Neural progenitor cell (in vitro differentiated cells): ENCODE results near the gene DAAM2. TPM values are rescaled to one million over a fixed set of nuclear protein-coding genes. Genes with fewer than 3 reads are reported as not detected.
A peak's percentile ranks its signal among the peaks of the same experiment; 100 is the strongest.

Source experiments
- DNase-seq: peaks from one replicate; pipeline ENCODE4 v3.0.0-alpha.2; 2016; ENCODE audit warnings: low spot score
- H2AFZ ChIP-seq: fragments of 200-600 bp; sonication (generic); replicated peaks from 2 replicates; pipeline ENCODE4 v1.6.1; 2016; ENCODE audit warnings: antibody characterized with exemption
- H3F3A ChIP-seq: fragments of 200-600 bp; sonication (generic); 2 replicates; pipeline ENCODE4 v1.6.1; 2016; ENCODE audit warnings: antibody characterized with exemption, low read depth
- H3K27ac ChIP-seq: fragments of 200-600 bp; sonication (generic); 2 replicates; pipeline ENCODE4 v1.5.1; 2016; ENCODE audit warnings: mild to moderate bottlenecking
- H3K27me3 ChIP-seq: fragments of 200-600 bp; sonication (generic); 2 replicates; pipeline ENCODE4 v1.6.1; 2016; ENCODE audit warnings: mild to moderate bottlenecking, moderate library complexity
- H3K36me3 ChIP-seq: fragments of 200-600 bp; sonication (generic); 2 replicates; pipeline ENCODE4 v1.5.1; 2016
- H3K4me1 ChIP-seq: fragments of 200-600 bp; sonication (generic); 2 replicates; pipeline ENCODE4 v1.6.1; 2016; ENCODE audit warnings: mixed run types
- H3K4me2 ChIP-seq: fragments of 200-600 bp; sonication (generic); 2 replicates; pipeline ENCODE4 v1.6.1; 2016
- H3K4me3 ChIP-seq: fragments of 200-600 bp; sonication (generic); 2 replicates; pipeline ENCODE4 v1.5.1; 2016
- H3K79me2 ChIP-seq: fragments of 200-600 bp; sonication (generic); 2 replicates; pipeline ENCODE4 v1.6.1; 2016; ENCODE audit warnings: low read depth
- H3K9ac ChIP-seq: fragments of 200-600 bp; sonication (generic); 2 replicates; pipeline ENCODE4 v1.6.1; 2016
- H3K9me3 ChIP-seq: fragments of 200-600 bp; sonication (generic); 2 replicates; pipeline ENCODE4 v1.5.1; 2016; ENCODE audit warnings: low read depth
- H4K20me1 ChIP-seq: fragments of 200-600 bp; sonication (generic); 2 replicates; pipeline ENCODE4 v1.6.1; 2016; ENCODE audit warnings: low read depth
- H3K27ac Mint-ChIP-seq: 3 replicates; pipeline ENCODE4 v1.8.0; 2021; ENCODE audit warnings: mixed read lengths
- H3K27me3 Mint-ChIP-seq: 2 replicates; pipeline ENCODE4 v1.8.0; 2022; ENCODE audit warnings: low read depth, mild to moderate bottlenecking, inconsistent platforms, moderate library complexity, mixed read lengths; ENCODE audit not compliant: insufficient read depth
- H3K36me3 Mint-ChIP-seq: 3 replicates; pipeline ENCODE4 v1.8.0; 2021; ENCODE audit warnings: mixed read lengths
- H3K4me1 Mint-ChIP-seq: 3 replicates; pipeline ENCODE4 v1.8.0; 2021; ENCODE audit warnings: mixed read lengths
- H3K4me3 Mint-ChIP-seq: 3 replicates; pipeline ENCODE4 v1.8.0; 2021; ENCODE audit warnings: mild to moderate bottlenecking, moderate library complexity, mixed read lengths
- H3K9me3 Mint-ChIP-seq: 3 replicates; pipeline ENCODE4 v1.8.0; 2020; ENCODE audit warnings: mixed read lengths
- CTCF ChIP-seq: fragments of 200-600 bp; sonication (generic); IDR thresholded peaks from 2 replicates; pipeline ENCODE4 v1.5.1; 2017; ENCODE audit warnings: antibody characterized with exemption, mild to moderate bottlenecking
- EZH2 ChIP-seq: fragments of 200-600 bp; sonication (generic); IDR thresholded peaks from 2 replicates; pipeline ENCODE4 v1.6.1; 2017; ENCODE audit warnings: antibody characterized with exemption, mild to moderate bottlenecking, moderate library complexity
- EZH2phosphoT487 ChIP-seq: fragments of 200-600 bp; sonication (generic); IDR thresholded peaks from 2 replicates; pipeline ENCODE4 v1.6.1; 2017; ENCODE audit warnings: antibody characterized with exemption
- total RNA-seq: library from RNA; depleted of rRNA; stranded (reverse); fragments of >200 nt; gene quantifications from 2 replicates; pipeline ENCODE4 v1.2.3, GENCODE V29; 2015; ENCODE audit warnings: low replicate concordance

DAAM2 gene
- total RNA-seq, 1 donor from 2014 or later: 2.1 TPM

GRCh38 chr6:39841291-39841690 is 49.1 kb downstream of the DAAM2 start:
- Histone ChIP-seq H3K27me3 (no peaks in the 10 kb centered on the region), H4K20me1 (no peaks in the 10 kb centered on the region), H3F3A (no peaks in the 10 kb centered on the region), H3K4me3 (no peak overlapping the region), H3K9me3 (no peaks in the 10 kb centered on the region), H3K9ac (no peak overlapping the region), H3K36me3 (no peaks in the 10 kb centered on the region), H2AFZ (peak overlapping the region; percentile 58), H3K4me2 (peak overlapping the region; percentile 18), H3K27ac (no peak overlapping the region), H3K79me2 (no peaks in the 10 kb centered on the region), H3K4me1 (peaks cover 8% of the 10 kb centered on the region)
- H3K27me3 Mint-ChIP-seq: no peaks in the 10 kb centered on the region
- TF ChIP-seq EZH2 (no peak), EZH2phosphoT487 (no peak), CTCF (no peak)
- H3K27ac Mint-ChIP-seq: no peak overlapping the region
- H3K36me3 Mint-ChIP-seq: no peaks in the 10 kb centered on the region
- peaks cover 8% of the 10 kb centered on the region for H3K4me1 Mint-ChIP-seq
- no peak overlapping the region for H3K4me3 Mint-ChIP-seq
- peak; percentile 26 for DNase-seq
- H3K9me3 Mint-ChIP-seq: no peaks in the 10 kb centered on the region

GRCh38 chr6:39841923-39842322 is 49.7 kb downstream of the DAAM2 start:
- no peak for DNase-seq
- H3K4me1 Mint-ChIP-seq: peaks cover 8% of the 10 kb centered on the region
- Histone ChIP-seq H2AFZ (peak overlapping the region; percentile 58), H3K27me3 (no peaks in the 10 kb centered on the region), H4K20me1 (no peaks in the 10 kb centered on the region), H3K27ac (no peak overlapping the region), H3K4me3 (no peak overlapping the region), H3F3A (no peaks in the 10 kb centered on the region), H3K79me2 (no peaks in the 10 kb centered on the region), H3K9ac (no peak overlapping the region), H3K9me3 (no peaks in the 10 kb centered on the region), H3K36me3 (no peaks in the 10 kb centered on the region), H3K4me1 (peaks cover 8% of the 10 kb centered on the region), H3K4me2 (peak overlapping the region; percentile 18)
- TF ChIP-seq CTCF: no peak
- no peak for TF ChIP-seq EZH2
- TF ChIP-seq EZH2phosphoT487: no peak
- H3K27ac Mint-ChIP-seq: no peak overlapping the region
- no peaks in the 10 kb centered on the region for H3K9me3 Mint-ChIP-seq
- H3K27me3 Mint-ChIP-seq: no peaks in the 10 kb centered on the region
- no peak overlapping the region for H3K4me3 Mint-ChIP-seq
- no peaks in the 10 kb centered on the region for H3K36me3 Mint-ChIP-seq

GRCh38 chr6:39843305-39844020 is 51.3 kb downstream of the DAAM2 start:
- TF ChIP-seq CTCF (no peak), EZH2 (no peak), EZH2phosphoT487 (no peak)
- H3K9me3 ChIP-seq: no peaks in the 10 kb centered on the region
- H2AFZ ChIP-seq: no peak overlapping the region
- no peaks in the 10 kb centered on the region for H3K27me3 ChIP-seq
- no peak overlapping the region for H3K4me3 ChIP-seq
- no peak overlapping the region for H3K9ac ChIP-seq
- H3K4me3 Mint-ChIP-seq: no peak overlapping the region
- no peak overlapping the region for H3K27ac Mint-ChIP-seq
- H3K4me1 ChIP-seq: peaks cover 8% of the 10 kb centered on the region
- H3K4me2 ChIP-seq: no peak overlapping the region
- H3K36me3 ChIP-seq: no peaks in the 10 kb centered on the region
- H3K9me3 Mint-ChIP-seq: no peaks in the 10 kb centered on the region
- H3K27me3 Mint-ChIP-seq: no peaks in the 10 kb centered on the region
- DNase-seq: no peak
- no peaks in the 10 kb centered on the region for H3K79me2 ChIP-seq
- H4K20me1 ChIP-seq: no peaks in the 10 kb centered on the region
- no peaks in the 10 kb centered on the region for H3K36me3 Mint-ChIP-seq
- H3F3A ChIP-seq: no peaks in the 10 kb centered on the region
- H3K4me1 Mint-ChIP-seq: peaks cover 8% of the 10 kb centered on the region
- no peak overlapping the region for H3K27ac ChIP-seq
